Measurements from ENCODE around the gene LIMS1. TPM values are rescaled to one million over a fixed set of nuclear protein-coding genes. Genes with fewer than 3 reads are reported as not detected.
"Not testable (repeated sequence)": the region's sequence is repeated elsewhere in the genome, so short reads cannot be mapped to it uniquely, and the experiment has no call there.

The LIMS1 gene, protein sequence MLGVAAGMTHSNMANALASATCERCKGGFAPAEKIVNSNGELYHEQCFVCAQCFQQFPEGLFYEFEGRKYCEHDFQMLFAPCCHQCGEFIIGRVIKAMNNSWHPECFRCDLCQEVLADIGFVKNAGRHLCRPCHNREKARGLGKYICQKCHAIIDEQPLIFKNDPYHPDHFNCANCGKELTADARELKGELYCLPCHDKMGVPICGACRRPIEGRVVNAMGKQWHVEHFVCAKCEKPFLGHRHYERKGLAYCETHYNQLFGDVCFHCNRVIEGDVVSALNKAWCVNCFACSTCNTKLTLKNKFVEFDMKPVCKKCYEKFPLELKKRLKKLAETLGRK
- polyA plus RNA-seq (ENCODE audit: insufficient read length in 4 of 4): 10 to 100 TPM; 44.6 to 54.2 (median 50.0) TPM

- DNase-seq (ENCODE audit: low read depth in 4 of 4, low spot score in 2 of 4): peak; percentile 75 to 86 (median 78)
Observed at GRCh38 chr2:108533832-108534583, at the start of gene LIMS1. Gene LIMS1, plus strand, starts transcription at chr2:108534470. Its CDS starts 93 bp downstream, at chr2:108534563.

DNA sequence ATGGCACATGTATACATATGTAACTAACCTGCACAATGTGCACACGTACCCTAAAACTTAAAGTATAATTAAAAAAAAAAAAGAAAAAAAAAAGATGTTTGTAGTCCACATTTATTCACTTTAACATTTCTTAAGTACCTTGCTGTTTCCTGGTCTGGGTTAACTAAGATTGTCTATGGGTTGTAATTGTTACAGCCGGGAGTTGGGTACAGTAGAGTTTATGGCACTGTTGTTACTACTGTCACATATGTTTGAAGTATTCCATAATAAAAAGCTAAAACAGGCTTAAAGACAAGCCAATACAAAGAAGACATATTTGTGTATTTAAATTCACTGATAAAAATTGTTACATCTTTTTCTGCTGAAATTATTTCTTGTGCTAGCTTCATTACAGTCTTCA is 49.0 kb upstream of the LIMS1 start:
- no peak for DNase-seq (ENCODE audit: low read depth in 4 of 4, low spot score in 2 of 4)

DNA sequence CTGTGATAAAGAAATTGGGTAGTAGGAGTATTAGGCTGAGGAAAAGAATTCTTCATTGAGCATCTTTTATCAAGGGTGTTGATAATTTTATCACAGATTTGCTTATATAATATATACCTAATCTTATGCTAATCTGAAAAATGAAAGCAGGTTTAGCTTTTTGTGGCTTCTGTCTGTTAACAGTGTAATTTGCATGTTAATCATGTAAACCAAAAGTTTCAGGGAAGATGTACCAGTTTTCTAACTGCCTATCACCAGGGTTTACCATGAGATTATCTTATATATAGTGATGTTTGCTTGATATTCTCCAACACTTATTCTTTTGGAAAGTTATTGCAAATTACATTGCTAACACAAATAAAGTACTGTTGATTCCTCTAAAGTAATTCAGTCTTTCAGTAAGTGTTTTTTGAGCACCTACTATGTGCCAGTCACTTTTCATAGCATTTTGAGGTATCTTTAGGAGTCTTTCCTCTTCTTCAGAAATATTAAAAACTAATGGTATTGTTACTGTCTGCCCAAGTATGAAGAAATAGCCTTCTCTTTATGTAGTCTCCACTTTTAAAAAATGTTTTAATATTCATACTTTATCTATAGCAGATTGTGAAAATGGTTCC is 43.7 kb upstream of the LIMS1 start:
- DNase-seq (ENCODE audit: low read depth in 4 of 4, low spot score in 2 of 4): no peak

DNA sequence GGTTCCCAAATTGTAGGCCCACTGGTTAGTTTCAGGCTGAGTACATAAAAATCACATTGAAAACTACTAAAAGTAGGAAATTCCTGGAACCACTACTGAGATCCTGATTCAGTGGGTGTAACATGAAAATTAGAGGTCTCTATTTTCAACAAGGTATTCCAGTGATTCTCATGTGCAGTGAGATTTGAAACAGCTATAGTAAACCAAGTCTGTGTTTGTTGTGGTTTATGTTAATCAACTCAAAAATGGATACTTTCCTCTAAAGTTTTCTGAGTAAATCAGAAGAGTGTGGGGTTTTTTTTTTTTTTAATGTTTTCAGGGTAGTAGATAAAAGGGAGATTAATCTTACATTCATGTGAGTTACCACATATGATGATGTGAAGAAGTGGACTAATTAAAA is 42.4 kb upstream of the LIMS1 start:
- DNase-seq (ENCODE audit: low read depth in 4 of 4, low spot score in 2 of 4): no peak

DNA sequence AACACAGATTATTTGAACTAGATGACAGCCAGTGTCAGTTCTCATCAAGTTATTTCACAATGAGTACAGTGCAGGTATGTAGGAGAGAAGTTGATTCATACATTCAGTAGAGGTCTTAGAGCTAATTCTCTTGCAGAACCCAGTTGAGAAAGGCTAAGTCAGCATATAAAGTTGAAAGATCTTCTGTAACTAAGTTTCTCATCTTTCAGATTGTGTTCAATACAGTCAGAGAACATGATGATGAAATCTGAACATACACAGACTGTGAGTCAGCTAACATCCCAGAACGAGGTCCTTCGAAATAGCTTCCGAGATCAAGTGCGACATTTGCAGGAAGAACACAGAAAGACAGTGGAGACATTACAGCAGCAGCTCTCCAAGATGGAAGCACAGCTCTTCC is 41.9 kb upstream of the LIMS1 start:
- DNase-seq (ENCODE audit: low read depth in 4 of 4, low spot score in 2 of 4): no peak

DNA sequence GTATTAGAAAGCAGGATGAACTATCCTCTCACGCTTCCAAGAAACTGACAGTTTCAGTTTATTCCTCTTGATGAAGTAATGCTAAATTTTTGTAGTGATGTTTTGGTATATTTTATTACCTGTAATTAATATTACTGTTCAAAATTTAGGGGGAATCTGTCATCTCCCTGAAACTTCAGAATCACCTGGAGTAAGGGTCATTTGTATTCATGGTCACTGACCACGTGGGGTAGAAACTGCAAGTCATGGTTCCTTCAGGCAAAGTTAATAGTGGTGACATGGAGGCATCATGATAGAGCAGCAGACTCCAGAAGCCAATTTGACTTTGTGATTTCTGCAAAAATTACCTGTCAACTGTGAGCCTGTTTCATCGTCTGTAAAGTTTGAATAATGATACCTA is 38.1 kb upstream of the LIMS1 start:
- DNase-seq (ENCODE audit: low read depth in 4 of 4, low spot score in 2 of 4): not testable (repeated sequence)

DNA sequence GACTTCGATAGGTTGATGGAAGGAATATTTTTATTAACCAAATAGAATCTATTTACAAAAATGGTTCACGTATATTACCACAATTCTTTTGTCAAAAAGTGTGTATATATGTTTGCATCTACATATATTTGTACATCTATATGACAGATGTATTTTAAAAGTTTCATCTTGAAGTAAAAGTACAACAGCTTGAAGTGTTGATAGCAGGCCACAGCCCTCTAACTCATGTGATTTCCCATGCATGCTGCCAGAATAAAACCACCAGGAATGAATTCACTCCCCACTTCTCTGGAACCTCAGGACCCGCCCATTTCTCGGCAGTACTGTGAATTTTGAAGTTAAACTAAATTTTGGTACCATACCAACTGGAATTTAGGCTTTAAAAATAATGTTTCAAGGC is 26.6 kb upstream of the LIMS1 start:
- not testable (repeated sequence) for DNase-seq (ENCODE audit: low read depth in 4 of 4, low spot score in 2 of 4)

- DNase-seq (ENCODE audit: low read depth in 4 of 4, low spot score in 2 of 4): not testable (repeated sequence)
Observed at GRCh38 chr2:108512431-108512830, 21.8 kb upstream of the LIMS1 start.

- not testable (repeated sequence) for DNase-seq (ENCODE audit: low read depth in 4 of 4, low spot score in 2 of 4)
Observed at GRCh38 chr2:108514478-108514877, 19.8 kb upstream of the LIMS1 start.

GRCh38 chr2:108524688-108525087 is 9.6 kb upstream of the LIMS1 start:
- DNase-seq (ENCODE audit: low read depth in 4 of 4, low spot score in 2 of 4): not testable (repeated sequence)

DNA sequence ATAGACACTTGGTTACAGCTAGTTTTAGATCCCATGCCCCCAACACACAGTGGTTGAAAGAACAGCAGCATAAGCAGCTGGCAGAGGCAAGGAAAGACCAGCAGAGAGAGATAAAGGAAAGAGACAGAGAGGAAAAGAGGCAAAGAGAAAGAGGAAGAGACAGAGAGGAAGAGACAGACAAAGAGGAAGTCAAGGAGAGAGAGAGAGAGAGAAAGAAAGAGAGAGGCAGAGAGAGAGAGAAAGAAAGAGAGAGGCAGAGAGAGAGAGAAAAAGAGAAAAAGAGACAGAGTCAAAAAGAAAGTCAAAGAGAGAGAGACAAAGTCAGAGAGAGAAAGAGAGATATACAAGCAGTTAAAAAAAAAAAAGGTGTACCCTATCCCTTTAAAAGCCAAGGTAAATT is 9.0 kb upstream of the LIMS1 start:
- DNase-seq (ENCODE audit: low read depth in 4 of 4, low spot score in 2 of 4): not testable (repeated sequence)

DNA sequence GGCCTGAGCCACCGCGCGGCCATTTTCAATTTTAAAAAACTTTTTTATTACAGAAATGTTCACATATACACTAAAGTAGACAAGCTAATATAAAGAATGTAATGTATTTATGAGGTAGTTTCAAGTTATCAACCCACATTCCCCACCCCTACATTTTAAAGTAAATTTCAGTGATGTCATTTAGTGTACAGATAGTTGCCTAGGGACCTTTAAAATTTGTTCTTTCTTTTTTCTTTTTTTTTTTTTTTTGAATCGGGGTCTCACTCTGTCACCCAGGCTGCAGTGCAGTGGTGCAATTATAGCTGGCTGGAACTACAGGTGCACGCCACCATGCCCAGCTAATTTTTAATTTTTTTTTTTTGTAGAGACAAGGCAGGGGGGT is 2.6 kb upstream of the LIMS1 start:
- DNase-seq (ENCODE audit: low read depth in 4 of 4, low spot score in 2 of 4): no peak

DNA sequence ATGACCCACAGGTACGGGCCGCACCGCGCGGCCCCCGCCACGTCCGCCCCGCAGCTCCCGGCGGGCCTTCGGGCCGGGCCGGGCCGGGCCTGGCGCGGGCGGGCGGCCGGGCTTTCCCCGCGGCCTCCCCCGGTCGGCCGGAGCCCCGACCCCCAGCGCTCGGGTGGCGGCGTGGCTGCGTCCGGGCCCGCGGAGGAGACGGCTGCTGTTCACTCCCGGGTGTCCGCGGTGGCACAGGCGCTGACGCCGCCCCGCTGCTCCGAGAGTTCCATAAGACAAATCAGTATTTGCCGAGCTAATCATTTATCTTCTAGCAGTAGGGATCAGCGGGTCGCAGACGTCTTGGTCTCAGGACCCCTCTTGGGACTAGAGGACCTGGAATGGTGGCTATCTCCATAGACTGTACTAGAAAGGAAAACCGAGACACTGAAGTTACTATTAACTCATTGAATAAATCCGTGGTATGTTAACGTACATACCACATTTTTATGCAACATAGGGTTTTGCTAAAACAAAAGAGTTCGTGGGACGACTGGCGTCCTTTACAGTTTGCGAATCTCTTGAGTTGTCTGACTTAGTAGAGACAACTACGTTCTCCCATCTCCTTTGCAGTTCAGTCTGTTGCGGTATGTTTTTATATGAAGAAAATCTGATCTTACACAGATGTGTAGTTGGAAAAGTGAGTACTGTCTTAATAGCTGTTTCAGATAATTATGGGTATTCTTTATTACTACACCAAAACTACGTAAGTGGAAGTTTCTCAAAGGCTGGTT is 500 bp downstream of the LIMS1 start:
- DNase-seq (ENCODE audit: low read depth in 4 of 4, low spot score in 2 of 4): peak in 3 of 4 donors; percentile 37 to 56 (median 38)

DNA sequence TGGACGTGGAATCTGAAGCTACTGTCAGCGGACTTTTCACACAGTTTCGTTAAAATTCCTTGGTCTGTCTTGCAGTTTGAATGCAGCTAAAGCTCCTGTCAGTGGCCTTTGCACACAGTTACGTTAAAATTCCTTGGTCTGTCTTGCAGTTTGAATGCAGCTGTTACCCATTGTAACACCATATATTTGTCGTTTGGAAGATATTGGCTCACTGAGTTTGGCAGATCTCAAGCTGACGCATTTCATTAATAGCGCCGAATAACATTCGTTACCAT is 1.0 kb downstream of the LIMS1 start:
- peak in 1 of 4 donors; percentile 36 for DNase-seq (ENCODE audit: low read depth in 4 of 4, low spot score in 2 of 4)

GRCh38 chr2:108536133-108536780 is 2.0 kb downstream of the LIMS1 start:
- DNase-seq (ENCODE audit: low read depth in 4 of 4, low spot score in 2 of 4): no peak

DNA sequence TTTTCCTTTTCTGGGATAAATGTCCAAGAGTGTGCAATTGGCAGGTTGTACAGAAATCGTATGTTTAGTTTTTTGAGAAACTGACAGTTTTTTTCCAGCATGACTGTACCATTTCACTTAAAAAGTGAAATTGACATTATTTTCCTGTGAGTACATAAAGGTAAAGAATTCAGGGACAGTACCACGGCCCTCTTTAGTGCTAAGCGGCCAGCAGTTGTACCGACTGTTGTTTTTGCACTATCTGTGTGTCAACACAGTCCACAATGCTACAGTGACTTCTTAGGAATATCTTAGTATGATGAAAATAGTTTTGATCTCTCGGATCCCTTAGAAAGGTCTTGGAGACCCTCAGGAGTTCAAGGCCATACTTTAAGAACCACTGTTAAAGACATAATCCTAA is 2.6 kb downstream of the LIMS1 start:
- no peak for DNase-seq (ENCODE audit: low read depth in 4 of 4, low spot score in 2 of 4)

DNA sequence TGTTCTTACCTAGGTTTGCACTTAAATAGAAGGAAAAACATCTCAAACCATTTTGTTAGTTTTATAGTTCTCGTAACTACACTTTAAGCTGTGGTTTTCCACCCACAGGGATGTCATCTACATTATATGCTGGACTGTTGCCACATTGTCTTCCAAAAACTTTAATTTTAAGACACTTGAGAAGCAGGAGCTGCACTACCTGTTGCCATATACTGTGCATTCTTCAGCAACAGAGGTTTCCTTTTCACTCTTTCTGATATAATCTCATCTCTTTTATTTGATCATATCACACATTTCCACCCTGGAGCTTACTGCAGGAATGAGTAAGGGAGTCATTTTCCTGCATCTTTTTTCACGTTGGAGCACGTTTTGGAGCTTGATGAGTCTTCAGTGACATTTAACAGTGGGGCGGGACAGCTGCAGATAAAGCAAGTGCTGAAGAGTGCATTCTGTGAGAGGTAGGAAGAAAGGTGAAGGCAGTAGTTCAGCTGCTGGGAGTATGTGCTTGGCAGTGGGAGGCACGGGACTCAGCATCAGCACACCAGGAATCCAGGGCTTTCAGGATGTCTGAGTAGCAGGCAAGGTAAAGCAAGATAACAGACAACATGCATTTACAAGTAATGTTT is 3.8 kb downstream of the LIMS1 start:
- no peak for DNase-seq (ENCODE audit: low read depth in 4 of 4, low spot score in 2 of 4)

- no peak for DNase-seq (ENCODE audit: low read depth in 4 of 4, low spot score in 2 of 4)
Observed at GRCh38 chr2:108541451-108541850, 7.2 kb downstream of the LIMS1 start.

GRCh38 chr2:108542071-108542470 is 7.8 kb downstream of the LIMS1 start:
- no peak for DNase-seq (ENCODE audit: low read depth in 4 of 4, low spot score in 2 of 4)

DNA sequence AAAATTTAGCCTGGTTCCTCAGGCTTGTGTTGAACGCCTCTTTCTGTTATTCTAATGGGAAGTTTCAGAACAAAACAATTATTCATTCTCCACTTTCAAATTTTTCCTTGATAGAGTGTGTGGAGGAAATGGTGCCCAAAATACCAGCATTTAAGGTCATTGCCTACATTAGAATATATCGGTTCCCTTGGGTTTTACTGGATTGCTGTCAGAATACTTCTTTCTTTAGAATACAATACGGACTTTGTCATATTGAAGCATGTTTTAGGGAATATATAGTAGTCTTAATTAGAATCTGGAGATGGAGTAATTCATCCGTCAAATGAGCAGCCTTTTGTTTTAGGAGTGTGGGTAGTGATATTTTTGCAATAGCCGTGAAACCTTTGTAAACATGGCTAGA is 13.3 kb downstream of the LIMS1 start:
- no peak for DNase-seq (ENCODE audit: low read depth in 4 of 4, low spot score in 2 of 4)

Measured in left renal cortex interstitium (tissue), 4 donors.